ENCODE results near the gene BABAM2.

- TF ChIP-seq RAD21 (CRISPR knock-in tag; conservative IDR thresholded peaks at IDR 0.05 in 1 of 2, IDR thresholded peaks at IDR 0.05 in 1 of 2) (no peak), EZH2 (IDR thresholded peaks at IDR 0.05; ENCODE audit: borderline replicate concordance, low read depth, low read length) (no peak), IRF1 (CRISPR knock-in tag; IDR thresholded peaks at IDR 0.05; ENCODE audit: borderline replicate concordance) (no peak), ZFX (CRISPR knock-in tag; IDR thresholded peaks at IDR 0.05) (no peak)
These were observed 407.0 kb downstream of the BABAM2 start for GRCh38 chr2:28297531-28297930.
